Transverse colon (tissue), 4 donors: ENCODE measurements around the gene GLDC. TPM values are rescaled to one million over a fixed set of nuclear protein-coding genes. Genes with fewer than 3 reads are reported as not detected.

ENCODE experiments used
- DNase-seq: peaks from one replicate; pipeline ENCODE4 v3.0.0-alpha.2; 2019
- H3K27ac ChIP-seq, 4 donors: fragments of 200-600 bp; sonication (generic); 2 replicates each; pipeline ENCODE4 v1.5.1; 2016 to 2018; ENCODE audit warnings: inconsistent platforms in 4 of 4
- H3K27me3 ChIP-seq: fragments of 200-600 bp; sonication (generic); 2 replicates; pipeline ENCODE4 v1.5.1; 2017; ENCODE audit warnings: inconsistent platforms
- H3K36me3 ChIP-seq, 4 donors: fragments of 200-600 bp; sonication (generic); 2 replicates each; pipeline ENCODE4 v1.5.1; 2017 to 2019; ENCODE audit warnings: inconsistent platforms in 4 of 4
- H3K4me1 ChIP-seq, 4 donors: fragments of 200-600 bp; sonication (generic); 2 replicates each; pipeline ENCODE4 v1.5.1; 2017 to 2020; ENCODE audit warnings: inconsistent platforms in 4 of 4
- H3K4me3 ChIP-seq, 4 donors: fragments of 200-600 bp; sonication (generic); 1 replicate in 1 of 4; 2 replicates in 3 of 4; pipeline versions ENCODE4 v1.5.1 to v1.6.1; 2017 to 2019; ENCODE audit warnings: inconsistent platforms in 4 of 4
- H3K9me3 ChIP-seq, 2 donors: fragments of 200-600 bp; sonication (generic); 2 replicates each; pipeline ENCODE4 v1.5.1; 2017 to 2019; ENCODE audit warnings: inconsistent platforms in 2 of 2
- EP300 ChIP-seq: sonication (generic); formaldehyde crosslinking; IDR thresholded peaks from one replicate; pipeline ENCODE4 v1.6.1; 2017; ENCODE audit warnings: antibody characterized with exemption, low read depth
- POLR2A ChIP-seq: fragments of 450-650 bp; IDR thresholded peaks from one replicate; pipeline ENCODE4 v1.6.1; 2016; ENCODE audit warnings: antibody characterized with exemption, mild to moderate bottlenecking, moderate library complexity
- POLR2AphosphoS5 ChIP-seq, 3 donors: sonication (generic); formaldehyde crosslinking; IDR thresholded peaks; one replicate each; pipeline ENCODE4 v1.6.1; 2016; ENCODE audit warnings: antibody characterized with exemption in 3 of 3
- WGBS, 2 donors: methylation state at CpG; one replicate each; pipeline ENCODE4 v1.1.5; 2018; ENCODE audit warnings: low coverage in 1 of 2; 5-methylcytosine and 5-hydroxymethylcytosine counted together
- in situ Hi-C, 4 donors: fragments of 200-750 bp; cut with MboI; loops; one replicate each; pipeline versions ENCODE4 v1.15.0 to v1.15.1; 2017; ENCODE audit warnings: low sequenced_read_pairs in 3 of 4, low pct_ligation_motif_present in 1 of 4, low pct_unique_long_range_greater_than_20kb in 1 of 4
- intact Hi-C: fragments of 100-400 bp; cut with DNase I; formaldehyde crosslinking; loops from one replicate; pipeline ENCODE4 v1.15.1; 2023; ENCODE audit warnings: low total_unique reads
- total RNA-seq, 4 donors: library from RNA; depleted of rRNA; stranded (reverse); fragments of >200 nt; gene quantifications; one replicate each; pipeline ENCODE4 v1.1.0, GENCODE V29; 2016
- TF ChIP-seq, protein P1 (sequence below), 5 experiments: fragments of 200-600 bp in 3 of 5; fragments of 450-650 bp in 2 of 5; sonication (generic) in 3 of 5; IDR thresholded peaks; 1 replicate in 2 of 5; 2 replicates in 3 of 5; pipeline ENCODE4 v1.5.1; 2016 to 2017; ENCODE audit warnings: antibody characterized with exemption in 5 of 5, inconsistent platforms in 3 of 5, mild to moderate bottlenecking in 2 of 5, moderate library complexity in 1 of 5

The GLDC gene
- total RNA-seq, 4 donors from 2014 or later: 0.41 to 70.7 (median 2.4) TPM; not detected in 1

DNA sequence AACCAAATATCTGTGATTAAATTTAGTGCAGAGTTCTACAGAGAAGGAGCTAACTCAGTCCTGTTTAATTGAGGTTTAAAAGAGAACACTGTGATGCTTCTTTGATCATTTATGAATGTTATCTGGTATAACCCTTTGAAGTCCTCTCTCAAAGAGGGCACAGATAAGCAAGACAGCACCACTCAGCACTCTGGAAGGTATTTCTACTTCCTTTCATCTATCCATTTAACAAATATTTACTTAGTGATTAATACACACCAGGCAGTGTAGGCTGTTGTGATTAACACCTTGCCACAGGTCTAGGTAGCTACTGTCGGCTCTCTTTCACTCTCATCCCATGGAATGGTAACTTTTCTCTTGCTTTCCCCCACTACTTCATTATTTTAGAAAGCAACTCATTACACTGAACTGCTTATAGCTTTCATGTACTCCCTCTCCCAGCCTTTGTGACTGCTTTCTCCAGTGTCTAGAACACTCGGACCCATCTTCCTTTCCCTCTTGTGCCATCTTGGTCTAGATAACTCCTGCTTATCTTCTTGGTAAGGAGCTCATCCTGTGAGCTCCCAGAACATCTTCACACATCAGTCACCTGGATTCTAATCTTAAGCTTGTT lies 54.7 kb downstream of the GLDC start:
- Histone ChIP-seq H3K4me3 (no peak overlapping the region), H3K27me3 (no peaks in the 10 kb centered on the region), H3K4me1 (no peaks in the 10 kb centered on the region), H3K9me3 (no peaks in the 10 kb centered on the region), H3K27ac (no peak overlapping the region), H3K36me3 (no peaks in the 10 kb centered on the region)
- WGBS, 2 donors: 45 to 71% methylated on average over 2 of the region's 2 CpGs
- in situ Hi-C loops: loop anchor here in 1 of 4 donors (25.0 kb wide), 1 partner anchor 146 kb away; no protein-coding TSS in a partner anchor
- DNase-seq: no peak
- intact Hi-C loops: no loop called here
- TF ChIP-seq POLR2A: no peak
- TF ChIP-seq EP300: no peak
- TF ChIP-seq, protein P1, sequence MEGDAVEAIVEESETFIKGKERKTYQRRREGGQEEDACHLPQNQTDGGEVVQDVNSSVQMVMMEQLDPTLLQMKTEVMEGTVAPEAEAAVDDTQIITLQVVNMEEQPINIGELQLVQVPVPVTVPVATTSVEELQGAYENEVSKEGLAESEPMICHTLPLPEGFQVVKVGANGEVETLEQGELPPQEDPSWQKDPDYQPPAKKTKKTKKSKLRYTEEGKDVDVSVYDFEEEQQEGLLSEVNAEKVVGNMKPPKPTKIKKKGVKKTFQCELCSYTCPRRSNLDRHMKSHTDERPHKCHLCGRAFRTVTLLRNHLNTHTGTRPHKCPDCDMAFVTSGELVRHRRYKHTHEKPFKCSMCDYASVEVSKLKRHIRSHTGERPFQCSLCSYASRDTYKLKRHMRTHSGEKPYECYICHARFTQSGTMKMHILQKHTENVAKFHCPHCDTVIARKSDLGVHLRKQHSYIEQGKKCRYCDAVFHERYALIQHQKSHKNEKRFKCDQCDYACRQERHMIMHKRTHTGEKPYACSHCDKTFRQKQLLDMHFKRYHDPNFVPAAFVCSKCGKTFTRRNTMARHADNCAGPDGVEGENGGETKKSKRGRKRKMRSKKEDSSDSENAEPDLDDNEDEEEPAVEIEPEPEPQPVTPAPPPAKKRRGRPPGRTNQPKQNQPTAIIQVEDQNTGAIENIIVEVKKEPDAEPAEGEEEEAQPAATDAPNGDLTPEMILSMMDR (IDR thresholded peaks at IDR 0.05): no peak
- TF ChIP-seq POLR2AphosphoS5 (IDR thresholded peaks at IDR 0.05): no peak

DNA sequence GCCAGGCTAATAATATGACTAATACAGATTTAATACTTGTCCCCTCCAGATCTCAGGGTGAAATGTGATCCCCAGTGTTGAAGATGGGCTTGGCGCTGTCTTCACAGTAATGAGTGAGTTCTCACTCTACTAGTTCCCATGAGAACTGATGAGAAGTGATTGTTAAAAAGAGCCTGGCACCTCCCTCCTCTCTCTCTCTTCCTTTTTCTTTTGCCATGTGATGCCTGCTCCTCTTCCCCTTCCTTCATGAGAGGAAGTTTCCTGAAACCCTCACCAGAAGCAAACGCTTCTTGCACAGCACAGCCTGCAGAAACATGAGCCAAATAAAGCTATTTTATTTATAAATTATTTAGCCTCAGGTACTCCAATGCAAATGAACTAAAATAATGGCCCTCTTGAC lies 55.2 kb downstream of the GLDC start:
- DNase-seq: no peak
- intact Hi-C loops: no loop called here
- 63 to 69% methylated on average over 2 of the region's 2 CpGs for WGBS, 2 donors

DNA sequence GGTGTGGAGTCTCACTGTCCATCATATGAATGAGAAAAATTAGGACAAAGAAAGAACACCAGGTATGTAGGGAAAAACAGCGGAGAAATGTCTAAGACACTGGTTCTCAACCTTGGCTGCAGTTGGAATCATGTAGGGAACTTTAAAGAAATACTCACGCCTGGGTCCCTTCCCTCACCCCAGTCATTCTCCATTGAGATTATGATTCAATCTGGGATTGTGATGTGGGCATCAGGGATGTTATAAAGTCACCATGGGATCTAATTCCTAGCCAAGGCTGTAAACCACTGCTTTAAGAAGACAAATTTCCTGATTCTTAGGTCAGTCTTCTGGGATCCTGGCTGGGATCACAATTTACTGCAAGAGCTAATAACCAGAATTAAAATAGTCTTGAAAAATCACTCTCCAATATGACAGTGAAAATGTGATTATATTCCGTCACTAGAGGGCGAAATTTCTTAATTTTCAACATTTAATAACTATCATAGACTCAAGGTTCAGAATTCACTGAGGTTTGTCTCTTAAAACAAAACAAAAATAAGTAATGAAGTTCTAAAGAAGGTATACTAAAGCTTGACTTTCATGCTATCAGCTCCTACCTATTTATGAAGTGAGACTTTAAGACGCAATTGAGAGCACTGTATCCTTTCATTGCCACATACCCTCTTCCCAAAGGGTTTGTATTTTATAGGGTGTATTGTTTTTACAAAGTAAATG lies 60.5 kb downstream of the GLDC start:
- in situ Hi-C loops: loop anchor here in 2 of 4 donors (10.0 to 25.0 kb wide), 3 partner anchors 90 to 152 kb away; no protein-coding TSS in a partner anchor
- intact Hi-C loops: no loop called here
- Histone ChIP-seq H3K27me3 (no peaks in the 10 kb centered on the region), H3K4me3 (no peak overlapping the region), H3K4me1 (no peaks in the 10 kb centered on the region), H3K36me3 (no peaks in the 10 kb centered on the region), H3K27ac (no peak overlapping the region), H3K9me3 (no peaks in the 10 kb centered on the region)
- TF ChIP-seq, protein P1 (IDR thresholded peaks at IDR 0.05): peak; percentile 46 to 56 (median 47)
- no peak for TF ChIP-seq POLR2AphosphoS5 (IDR thresholded peaks at IDR 0.05)
- 42 to 47% methylated on average over 5 of the region's 5 CpGs for WGBS, 2 donors
- DNase-seq: no peak

More for the DNA sequence above, 55.2 kb downstream of the GLDC start:
- Histone ChIP-seq H3K4me1 (no peaks in the 10 kb centered on the region), H3K27ac (no peak overlapping the region), H3K4me3 (no peak overlapping the region), H3K27me3 (no peaks in the 10 kb centered on the region), H3K9me3 (no peaks in the 10 kb centered on the region), H3K36me3 (no peaks in the 10 kb centered on the region)
- TF ChIP-seq POLR2A (no peak), EP300 (no peak), POLR2AphosphoS5 (IDR thresholded peaks at IDR 0.05) (no peak)
- TF ChIP-seq, protein P1 (IDR thresholded peaks at IDR 0.05): no peak
- in situ Hi-C loops: loop anchor here in 1 of 4 donors (25.0 kb wide), 1 partner anchor 147 kb away; no protein-coding TSS in a partner anchor

DNA sequence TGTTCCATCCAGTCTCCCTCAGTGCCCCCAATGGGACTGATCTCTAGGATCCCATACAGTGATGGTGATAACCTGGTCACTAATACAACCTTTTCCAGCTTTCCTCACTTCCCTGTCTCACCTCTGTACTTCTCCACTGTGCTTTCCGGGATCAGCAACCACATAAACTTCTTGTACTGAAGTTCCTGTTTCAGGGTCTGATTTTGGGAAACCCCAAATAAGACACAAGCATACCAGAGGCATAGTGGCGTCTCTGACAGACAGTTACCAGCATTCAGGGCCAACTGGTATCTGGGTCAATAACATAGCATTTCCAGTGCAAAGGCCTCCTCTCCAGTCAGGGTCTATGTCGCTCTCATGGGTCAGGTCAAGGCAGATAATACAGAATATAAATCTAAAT lies 64.3 kb downstream of the GLDC start:
- TF ChIP-seq, protein P1 (IDR thresholded peaks at IDR 0.05): no peak
- TF ChIP-seq POLR2AphosphoS5 (IDR thresholded peaks at IDR 0.05) (no peak), EP300 (no peak), POLR2A (no peak)
- Histone ChIP-seq H3K27ac (no peak overlapping the region), H3K9me3 (no peaks in the 10 kb centered on the region), H3K27me3 (no peaks in the 10 kb centered on the region), H3K4me1 (no peaks in the 10 kb centered on the region), H3K36me3 (no peaks in the 10 kb centered on the region), H3K4me3 (no peak overlapping the region)
- DNase-seq: no peak
- WGBS, 2 donors: 84 to 85% methylated on average over 3 of the region's 3 CpGs
- intact Hi-C loops (no loop called here), in situ Hi-C loops (loop anchor here in 2 of 4 donors (10.0 to 25.0 kb wide), 3 partner anchors 94 to 156 kb away; no protein-coding TSS in a partner anchor)
